ENCODE results near the gene NKAIN1.

GRCh38 chr1:31273619-31274018, 33.9 kb upstream of the NKAIN1 start:
- TF ChIP-seq CTCF (IDR thresholded peaks at IDR 0.05; ENCODE audit: low read length) (no peak), EZH2 (IDR thresholded peaks at IDR 0.05; ENCODE audit: borderline replicate concordance, low read length) (no peak)
